GM18517 (cell line): Measurements from ENCODE around the gene BCAM.
"Not testable (repeated sequence)": the region's sequence is repeated elsewhere in the genome, so short reads cannot be mapped to it uniquely, and the experiment has no call there.

Source experiments
- ATAC-seq: cut with Tn5 transposase; IDR thresholded peaks from one replicate; pipeline ENCODE4 v1.9.1; 2021; ENCODE audit warnings: mild to moderate bottlenecking, moderate library complexity; ENCODE audit not compliant: unreplicated experiment

The BCAM gene

GRCh38 chr19:44848036-44848811 lies 39.3 kb downstream of the BCAM start:
- no peak for ATAC-seq

- no peak for ATAC-seq
Observed at GRCh38 chr19:44848812-44849447, 40.0 kb downstream of the BCAM start.

GRCh38 chr19:44850641-44851109 lies 41.8 kb downstream of the BCAM start:
- no peak for ATAC-seq

- ATAC-seq, result no peak
Observed at GRCh38 chr19:44851427-44851826, 42.5 kb downstream of the BCAM start.

- no peak for ATAC-seq
Observed at GRCh38 chr19:44855606-44856005, 46.7 kb downstream of the BCAM start.

GRCh38 chr19:44856421-44857083 lies 47.6 kb downstream of the BCAM start:
- ATAC-seq, result no peak

GRCh38 chr19:44857837-44858236 lies 48.9 kb downstream of the BCAM start:
- no peak for ATAC-seq

- ATAC-seq, result not testable (repeated sequence)
Observed at GRCh38 chr19:44861576-44861975, 52.7 kb downstream of the BCAM start.

GRCh38 chr19:44863990-44864389 lies 55.1 kb downstream of the BCAM start:
- ATAC-seq, result no peak

GRCh38 chr19:44865196-44865767 lies 56.4 kb downstream of the BCAM start:
- no peak for ATAC-seq

GRCh38 chr19:44866664-44867063 lies 57.8 kb downstream of the BCAM start:
- ATAC-seq, result no peak

- ATAC-seq, result no peak
Observed at GRCh38 chr19:44867578-44867977, 58.7 kb downstream of the BCAM start.

GRCh38 chr19:44869733-44870470 lies 61.0 kb downstream of the BCAM start:
- no peak for ATAC-seq
